ENCODE data around the gene CLTB. TPM values are rescaled to one million over a fixed set of nuclear protein-coding genes. Genes with fewer than 3 reads are reported as not detected.

The CLTB gene
- total RNA-seq, 1 experiment from 2014 or later = 34.5 TPM

- Mint-ChIP-seq H3K4me3 (no peak overlapping the region), H3K36me3 (ENCODE audit: insufficient read depth in 1 of 3, low read depth in 3 of 3) (peaks cover 0 to 7% (median 2%) of the 10 kb centered on the region in 3 experiments; a peak in 2 of 7 replicates), H3K27ac (no peak overlapping the region), H3K27me3 (ENCODE audit: low read depth) (peaks cover 12% of the 10 kb centered on the region), H3K9me3 (peaks cover 16 to 17% of the 10 kb centered on the region in 2 experiments), H3K4me1 (no peaks in the 10 kb centered on the region; a peak in 1 of 4 replicates)
- Histone ChIP-seq H3K9me3 (ENCODE audit: control insufficient read depth, low read depth, low read length) (no peaks in the 10 kb centered on the region), H3K18ac (ENCODE audit: insufficient read length, low read depth, low read length) (no peak overlapping the region), H3K4ac (ENCODE audit: low read depth, low read length) (no peak overlapping the region), H3K4me1 (ENCODE audit: insufficient read depth, low read length) (no peaks in the 10 kb centered on the region), H3K56ac (ENCODE audit: insufficient read length, low read depth, low read length) (no peak overlapping the region), H3K4me2 (ENCODE audit: insufficient read depth, insufficient read length, low read length) (no peak overlapping the region), H2AK5ac (ENCODE audit: insufficient read length, low read length) (no peak overlapping the region), H4K5ac (ENCODE audit: insufficient read length, low read depth, low read length) (no peak overlapping the region), H4K91ac (ENCODE audit: insufficient read length, low read depth, low read length) (no peak overlapping the region), H4K8ac (replicated peaks; ENCODE audit: insufficient read length, low read depth, low read length) (no peak overlapping the region), H2BK5ac (ENCODE audit: insufficient read length, low read length) (no peak overlapping the region), H3K23me2 (ENCODE audit: insufficient read length, low read depth, low read length, poor library complexity, severe bottlenecking) (no peaks in the 10 kb centered on the region), H3K27ac (ENCODE audit: insufficient read length, low read depth, low read length) (no peak overlapping the region), H3K79me1 (ENCODE audit: insufficient read depth, low read depth, low read length, poor library complexity, severe bottlenecking) (no peaks in the 10 kb centered on the region), H4K20me1 (ENCODE audit: control insufficient read depth, insufficient read depth, insufficient read length) (no peaks in the 10 kb centered on the region), H3K79me2 (ENCODE audit: insufficient read depth, low read length) (no peaks in the 10 kb centered on the region), H3K27me3 (ENCODE audit: insufficient read depth, low read length) (no peaks in the 10 kb centered on the region), H2BK20ac (ENCODE audit: low read depth, low read length, poor library complexity, severe bottlenecking) (no peak overlapping the region), H3K9ac (ENCODE audit: extremely low read depth, insufficient read length, low read length) (no peak overlapping the region), H3K23ac (ENCODE audit: insufficient read length, low read depth, low read length) (no peak overlapping the region), H2BK120ac (ENCODE audit: low read depth, low read length, poor library complexity, severe bottlenecking) (no peak overlapping the region), H2BK12ac (ENCODE audit: insufficient read length, low read depth, low read length) (no peak overlapping the region), H3T11ph (ENCODE audit: low read length) (no peak overlapping the region), H2BK15ac (ENCODE audit: low read depth, low read length) (no peak overlapping the region), H2AFZ (ENCODE audit: low read length) (no peak overlapping the region), H3K14ac (ENCODE audit: insufficient read depth, low read length) (no peak overlapping the region)
- no CpG with 5 or more reads among the region's 5 CpGs for WGBS (ENCODE audit: extremely low coverage, insufficient read length, low lambda C conversion rate)
- no peak for TF ChIP-seq CTCF (conservative IDR thresholded peaks at IDR 0.05)
- DNase-seq = no peak
These were observed 16.4 kb upstream of the CLTB start for GRCh38 chr5:176432707-176433106.

Data from H9 (cell line).